Esophagus muscularis mucosa (tissue), 4 donors: ENCODE measurements around the gene ADSS2.

Experiments used
- EP300 ChIP-seq: sonication (generic); formaldehyde crosslinking; IDR thresholded peaks from one replicate; pipeline ENCODE4 v1.6.1; 2017; ENCODE audit warnings: antibody characterized with exemption
- POLR2A ChIP-seq: fragments of 450-650 bp; IDR thresholded peaks from one replicate; pipeline ENCODE4 v1.6.1; 2017; ENCODE audit warnings: antibody characterized with exemption, moderate library complexity, mild to moderate bottlenecking, low read depth
- POLR2AphosphoS5 ChIP-seq, 2 donors: sonication (generic); formaldehyde crosslinking; IDR thresholded peaks; one replicate each; pipeline ENCODE4 v1.6.1; 2017; ENCODE audit warnings: antibody characterized with exemption in 2 of 2
- TF ChIP-seq, protein P1 (sequence below), 3 experiments: fragments of 200-600 bp in 2 of 3; fragments of 450-650 bp in 1 of 3; sonication (generic) in 2 of 3; IDR thresholded peaks; one replicate each; pipeline ENCODE4 v1.5.1; 2017 to 2019; ENCODE audit warnings: antibody characterized with exemption in 3 of 3, mild to moderate bottlenecking in 2 of 3, moderate library complexity in 1 of 3

- TF ChIP-seq POLR2A: no peak
- TF ChIP-seq, protein P1, sequence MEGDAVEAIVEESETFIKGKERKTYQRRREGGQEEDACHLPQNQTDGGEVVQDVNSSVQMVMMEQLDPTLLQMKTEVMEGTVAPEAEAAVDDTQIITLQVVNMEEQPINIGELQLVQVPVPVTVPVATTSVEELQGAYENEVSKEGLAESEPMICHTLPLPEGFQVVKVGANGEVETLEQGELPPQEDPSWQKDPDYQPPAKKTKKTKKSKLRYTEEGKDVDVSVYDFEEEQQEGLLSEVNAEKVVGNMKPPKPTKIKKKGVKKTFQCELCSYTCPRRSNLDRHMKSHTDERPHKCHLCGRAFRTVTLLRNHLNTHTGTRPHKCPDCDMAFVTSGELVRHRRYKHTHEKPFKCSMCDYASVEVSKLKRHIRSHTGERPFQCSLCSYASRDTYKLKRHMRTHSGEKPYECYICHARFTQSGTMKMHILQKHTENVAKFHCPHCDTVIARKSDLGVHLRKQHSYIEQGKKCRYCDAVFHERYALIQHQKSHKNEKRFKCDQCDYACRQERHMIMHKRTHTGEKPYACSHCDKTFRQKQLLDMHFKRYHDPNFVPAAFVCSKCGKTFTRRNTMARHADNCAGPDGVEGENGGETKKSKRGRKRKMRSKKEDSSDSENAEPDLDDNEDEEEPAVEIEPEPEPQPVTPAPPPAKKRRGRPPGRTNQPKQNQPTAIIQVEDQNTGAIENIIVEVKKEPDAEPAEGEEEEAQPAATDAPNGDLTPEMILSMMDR (IDR thresholded peaks at IDR 0.05): no peak
- TF ChIP-seq EP300: no peak
- TF ChIP-seq POLR2AphosphoS5 (IDR thresholded peaks at IDR 0.05): no peak
Measured at GRCh38 chr1:244431166-244431565, 20.5 kb downstream of the ADSS2 start.
